NCI-H345 treated with DMSO at 0.1 percent for 48 hours (cell line): Measurements from ENCODE around the gene RAP1GDS1.

Experiments
- DNase-seq: peaks from one replicate; lab custom pipeline; 2025; ENCODE audit not compliant: unreplicated experiment; lab: John Stamatoyannopoulos, UW

RAP1GDS1 gene

GRCh38 chr4:98480535-98480934 is 219.4 kb downstream of the RAP1GDS1 start:
- DNase-seq = no peak

GRCh38 chr4:98481167-98481566 is 220.0 kb downstream of the RAP1GDS1 start:
- no peak for DNase-seq

DNA sequence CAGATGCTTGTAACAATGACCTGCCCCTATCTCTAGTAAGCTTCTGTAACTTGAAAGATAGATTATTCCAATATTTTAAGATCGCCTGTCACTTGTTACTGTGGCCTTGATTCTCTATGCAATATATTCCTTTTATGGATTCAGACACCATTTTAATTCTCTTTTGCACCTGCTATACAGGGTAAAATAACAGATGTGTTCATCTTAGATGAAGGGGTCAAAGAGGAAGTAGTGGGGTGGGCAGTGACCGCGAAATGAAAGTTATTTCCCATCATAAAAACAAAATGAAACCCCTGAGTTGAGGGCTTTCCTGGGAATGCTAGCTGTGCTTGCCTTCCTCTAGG is 221.3 kb downstream of the RAP1GDS1 start:
- no peak for DNase-seq

DNA sequence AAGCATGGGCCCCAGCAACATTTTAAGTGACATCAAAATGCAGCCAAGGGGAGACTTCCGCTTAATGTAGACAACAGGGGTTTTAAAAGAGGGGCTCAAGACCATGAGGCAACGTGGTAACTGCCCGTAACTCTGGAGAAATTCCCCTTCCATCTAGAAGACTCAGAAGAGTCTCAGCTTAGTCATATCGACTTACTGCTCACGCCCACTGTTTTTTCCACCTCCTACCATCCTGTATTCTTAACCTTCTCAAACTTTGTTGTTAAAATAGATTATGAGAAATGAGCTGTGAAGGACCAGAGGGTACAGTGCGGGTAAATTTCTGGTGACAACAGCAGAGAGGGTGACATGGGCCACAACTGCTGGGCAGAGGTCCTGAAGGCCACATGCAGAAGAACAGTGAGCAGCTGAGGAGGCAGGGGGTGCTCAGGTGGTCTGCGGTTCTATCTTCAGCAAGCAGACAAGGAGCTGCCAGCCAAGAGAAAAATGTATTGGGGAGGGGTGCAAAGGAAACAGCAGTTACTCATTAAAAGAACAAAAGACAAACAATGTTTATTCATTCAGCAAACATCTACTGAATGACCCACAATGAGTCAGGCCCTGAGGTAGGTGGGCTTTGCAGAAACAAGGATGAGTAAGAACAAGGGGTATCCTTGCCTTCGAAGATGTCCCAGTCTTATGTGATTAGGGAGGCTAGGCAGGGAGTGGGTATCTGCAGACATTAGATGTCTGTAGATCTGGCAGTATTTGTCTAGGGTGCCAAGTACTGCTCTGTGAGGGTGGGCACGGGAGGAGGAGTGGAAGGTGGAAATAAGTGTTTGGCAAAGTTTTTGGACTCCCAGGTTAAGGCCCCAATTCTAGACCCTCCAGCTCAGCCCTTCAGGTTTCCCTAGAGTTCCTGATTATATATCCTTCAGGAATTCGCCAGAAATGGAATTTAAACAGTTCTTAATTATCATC is 221.9 kb downstream of the RAP1GDS1 start:
- no peak for DNase-seq

GRCh38 chr4:98484031-98484430 is 222.8 kb downstream of the RAP1GDS1 start:
- DNase-seq = no peak

DNA sequence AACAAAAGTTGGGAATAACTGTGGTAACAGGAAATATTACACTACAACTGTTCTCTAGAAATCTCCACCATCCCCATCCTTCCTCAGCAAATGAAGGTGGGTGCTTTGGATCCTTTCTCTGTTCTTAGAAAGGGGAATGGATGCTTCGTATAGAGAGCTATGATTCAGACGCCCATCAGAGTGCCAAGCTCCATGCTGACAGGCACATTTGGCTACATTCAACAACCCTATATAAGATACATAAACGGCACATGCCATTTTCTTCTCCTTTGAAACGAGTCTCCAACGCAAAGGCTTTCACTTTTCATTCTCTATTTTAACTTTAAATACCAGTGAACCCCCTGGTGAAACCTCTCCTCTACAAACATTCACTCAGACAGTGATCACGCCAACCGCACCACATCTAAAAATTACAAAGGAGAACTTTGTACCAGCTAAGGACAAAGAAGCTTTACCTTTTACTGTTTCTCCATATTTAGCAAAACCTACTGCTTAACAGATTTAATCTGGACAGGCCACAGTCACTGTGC is 224.7 kb downstream of the RAP1GDS1 start:
- DNase-seq = no peak

DNA sequence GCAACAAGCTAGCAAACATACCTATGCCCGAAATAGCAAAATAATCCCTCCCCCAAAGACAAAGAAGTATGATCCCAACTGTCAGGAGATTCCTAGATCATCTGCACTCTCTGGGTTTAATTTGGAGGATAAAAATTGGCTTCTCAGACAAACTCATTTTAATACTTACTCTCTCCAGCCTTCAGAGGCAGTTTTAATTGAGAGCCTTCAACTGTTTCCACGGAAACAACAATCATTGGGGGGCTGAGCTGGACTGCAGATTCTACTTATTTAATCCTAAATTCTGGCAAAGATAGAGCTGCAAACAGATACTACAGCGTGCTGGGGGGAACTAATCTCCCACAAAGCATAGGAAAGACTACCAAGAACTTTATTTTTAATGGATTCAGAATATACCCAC is 229.1 kb downstream of the RAP1GDS1 start:
- no peak for DNase-seq

- no peak for DNase-seq
Measured at GRCh38 chr4:98491899-98492559, 230.8 kb downstream of the RAP1GDS1 start.

DNA sequence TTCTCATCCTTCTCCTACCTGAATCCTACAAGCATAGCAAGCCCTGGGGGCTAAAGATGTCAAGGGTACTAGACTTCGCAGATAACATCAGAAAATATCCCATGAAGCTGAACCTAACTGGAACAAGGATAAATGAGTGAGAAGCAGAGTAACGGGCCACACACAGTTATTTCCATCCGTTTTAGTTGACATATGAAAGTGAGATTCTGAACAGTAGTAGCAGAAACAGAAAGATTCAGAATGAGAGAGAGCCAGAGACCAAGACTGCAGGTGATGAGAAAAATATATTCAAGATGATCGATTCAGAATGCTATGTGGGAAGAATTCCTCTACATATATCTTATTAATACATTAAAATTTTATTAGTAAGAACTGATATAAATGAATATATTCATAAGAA is 232.1 kb downstream of the RAP1GDS1 start:
- DNase-seq = no peak
